ENCODE results near the gene BCAS3.

DNA sequence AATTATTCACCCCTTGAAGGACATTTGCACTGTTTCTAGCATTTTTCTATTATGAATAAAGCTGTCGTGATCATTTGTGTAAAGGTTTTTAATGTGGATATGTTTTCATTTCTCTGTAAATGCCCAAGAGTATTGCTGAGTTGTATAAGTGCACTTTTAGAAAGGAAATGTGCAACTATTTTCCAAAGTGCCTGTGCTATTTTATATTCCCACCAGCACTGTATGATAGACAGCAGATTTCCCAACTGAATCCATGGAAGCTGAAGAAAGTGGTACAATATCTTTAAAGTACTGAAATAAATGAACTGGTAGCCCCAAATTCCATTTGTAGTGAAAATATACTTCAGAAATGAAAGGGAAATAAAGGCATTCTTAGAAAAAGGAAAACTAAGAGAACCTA, 238.4 kb downstream of the BCAS3 start:
- TF ChIP-seq, protein P1, sequence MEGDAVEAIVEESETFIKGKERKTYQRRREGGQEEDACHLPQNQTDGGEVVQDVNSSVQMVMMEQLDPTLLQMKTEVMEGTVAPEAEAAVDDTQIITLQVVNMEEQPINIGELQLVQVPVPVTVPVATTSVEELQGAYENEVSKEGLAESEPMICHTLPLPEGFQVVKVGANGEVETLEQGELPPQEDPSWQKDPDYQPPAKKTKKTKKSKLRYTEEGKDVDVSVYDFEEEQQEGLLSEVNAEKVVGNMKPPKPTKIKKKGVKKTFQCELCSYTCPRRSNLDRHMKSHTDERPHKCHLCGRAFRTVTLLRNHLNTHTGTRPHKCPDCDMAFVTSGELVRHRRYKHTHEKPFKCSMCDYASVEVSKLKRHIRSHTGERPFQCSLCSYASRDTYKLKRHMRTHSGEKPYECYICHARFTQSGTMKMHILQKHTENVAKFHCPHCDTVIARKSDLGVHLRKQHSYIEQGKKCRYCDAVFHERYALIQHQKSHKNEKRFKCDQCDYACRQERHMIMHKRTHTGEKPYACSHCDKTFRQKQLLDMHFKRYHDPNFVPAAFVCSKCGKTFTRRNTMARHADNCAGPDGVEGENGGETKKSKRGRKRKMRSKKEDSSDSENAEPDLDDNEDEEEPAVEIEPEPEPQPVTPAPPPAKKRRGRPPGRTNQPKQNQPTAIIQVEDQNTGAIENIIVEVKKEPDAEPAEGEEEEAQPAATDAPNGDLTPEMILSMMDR (IDR thresholded peaks at IDR 0.05 in 8 of 11, conservative IDR thresholded peaks at IDR 0.05 in 3 of 11) = no peak
- TF ChIP-seq POLR2AphosphoS5 (IDR thresholded peaks at IDR 0.05) (no peak), POLR2A (IDR thresholded peaks at IDR 0.05) (no peak)

Measured in spleen (tissue), 7 donors.